Measurements from ENCODE around the gene HIPK4. TPM values are rescaled to one million over a fixed set of nuclear protein-coding genes. Genes with fewer than 3 reads are reported as not detected.

HIPK4 gene
- total RNA-seq, 1 experiment from 2014 or later, result 0.74 TPM

- intact Hi-C loops (cut with micrococcal nuclease), result no loop called here
- no peaks in the 10 kb centered on the region for H3K9me2 ChIP-seq (ENCODE audit: insufficient read depth)
- RAD21 ChIA-PET (ENCODE audit: low non-redundant PET in 1 of 2, low total read pairs in 2 of 2, uncharacterized antibody in 2 of 2, unreplicated experiment in 2 of 2), result no interaction called here
- H3K4me2 ChIP-seq (ENCODE audit: low read length), result no peak overlapping the region
- H3K4me3 ChIP-seq (replicated peaks in 1 of 2; ENCODE audit: low read depth in 1 of 2, low read length in 2 of 2), result no peak overlapping the region
- H3K9me3 ChIP-seq (ENCODE audit: control insufficient read depth in 1 of 2, insufficient read depth in 1 of 2, low read depth in 1 of 2, low read length in 2 of 2), result no peaks in the 10 kb centered on the region
- DNase-seq (ENCODE audit: low read depth, low spot score), result no peak
- no peaks in the 10 kb centered on the region for H3K27me3 ChIP-seq (ENCODE audit: insufficient read depth, low read length)
- no peak overlapping the region for H3K27ac ChIP-seq (ENCODE audit: low read depth, low read length)
- H4K20me1 ChIP-seq (ENCODE audit: insufficient read depth), result no peaks in the 10 kb centered on the region
- H3K79me2 ChIP-seq (ENCODE audit: insufficient read depth, low read length), result no peaks in the 10 kb centered on the region
- H3K36me3 ChIP-seq (ENCODE audit: control insufficient read depth in 1 of 2, insufficient read depth in 2 of 2, low read length in 2 of 2), result no peaks in the 10 kb centered on the region
- no peak overlapping the region for H2AFZ ChIP-seq (ENCODE audit: low read depth, low read length, poor library complexity, severe bottlenecking)
- no TSS peak for BruUV-seq (replicated peaks)
- ATAC-seq, result peak; percentile 42; the same call in 1 of the 2 replicates
- POLR2A ChIA-PET, result no interaction called here
- peak in 2 of 3 experiments; percentile 15 to 31; a peak in 3 of 6 replicates for TF ChIP-seq CTCF (IDR thresholded peaks at IDR 0.05 in 2 of 3, conservative IDR thresholded peaks at IDR 0.05 in 1 of 3; ENCODE audit: borderline replicate concordance in 1 of 3, insufficient read depth in 1 of 3, low read depth in 2 of 3, low read length in 2 of 3)
- no peak for TF ChIP-seq YY1 (IDR thresholded peaks at IDR 0.05; ENCODE audit: extremely low read depth, insufficient replicate concordance, low read depth, low read length)
- no peaks in the 10 kb centered on the region for H3K4me1 ChIP-seq (ENCODE audit: control insufficient read depth in 1 of 2, insufficient read depth in 2 of 2, low read length in 2 of 2)
- no peak overlapping the region for H3K9ac ChIP-seq (ENCODE audit: low read length)
- CTCF ChIA-PET, result no interaction called here
Measured at GRCh38 chr19:40381321-40381720, 8.7 kb downstream of the HIPK4 start.

GRCh38 chr19:40380199-40381037 lies 9.6 kb downstream of the HIPK4 start:
- H3K36me3 ChIP-seq (ENCODE audit: control insufficient read depth in 1 of 2, insufficient read depth in 2 of 2, low read length in 2 of 2), result no peaks in the 10 kb centered on the region; a peak in 1 of 4 replicates
- no peaks in the 10 kb centered on the region for H4K20me1 ChIP-seq (ENCODE audit: insufficient read depth)
- H3K79me2 ChIP-seq (ENCODE audit: insufficient read depth, low read length), result no peaks in the 10 kb centered on the region
- no peak overlapping the region for H3K4me3 ChIP-seq (replicated peaks in 1 of 2; ENCODE audit: low read depth in 1 of 2, low read length in 2 of 2)
- no peak for TF ChIP-seq EGR1 (IDR thresholded peaks at IDR 0.05; ENCODE audit: low read depth)
- no peak for TF ChIP-seq POLR2AphosphoS5 (IDR thresholded peaks at IDR 0.05; ENCODE audit: low read depth, low read length)
- no peak for TF ChIP-seq YY1 (IDR thresholded peaks at IDR 0.05; ENCODE audit: extremely low read depth, insufficient replicate concordance, low read depth, low read length)
- TF ChIP-seq, protein P1, sequence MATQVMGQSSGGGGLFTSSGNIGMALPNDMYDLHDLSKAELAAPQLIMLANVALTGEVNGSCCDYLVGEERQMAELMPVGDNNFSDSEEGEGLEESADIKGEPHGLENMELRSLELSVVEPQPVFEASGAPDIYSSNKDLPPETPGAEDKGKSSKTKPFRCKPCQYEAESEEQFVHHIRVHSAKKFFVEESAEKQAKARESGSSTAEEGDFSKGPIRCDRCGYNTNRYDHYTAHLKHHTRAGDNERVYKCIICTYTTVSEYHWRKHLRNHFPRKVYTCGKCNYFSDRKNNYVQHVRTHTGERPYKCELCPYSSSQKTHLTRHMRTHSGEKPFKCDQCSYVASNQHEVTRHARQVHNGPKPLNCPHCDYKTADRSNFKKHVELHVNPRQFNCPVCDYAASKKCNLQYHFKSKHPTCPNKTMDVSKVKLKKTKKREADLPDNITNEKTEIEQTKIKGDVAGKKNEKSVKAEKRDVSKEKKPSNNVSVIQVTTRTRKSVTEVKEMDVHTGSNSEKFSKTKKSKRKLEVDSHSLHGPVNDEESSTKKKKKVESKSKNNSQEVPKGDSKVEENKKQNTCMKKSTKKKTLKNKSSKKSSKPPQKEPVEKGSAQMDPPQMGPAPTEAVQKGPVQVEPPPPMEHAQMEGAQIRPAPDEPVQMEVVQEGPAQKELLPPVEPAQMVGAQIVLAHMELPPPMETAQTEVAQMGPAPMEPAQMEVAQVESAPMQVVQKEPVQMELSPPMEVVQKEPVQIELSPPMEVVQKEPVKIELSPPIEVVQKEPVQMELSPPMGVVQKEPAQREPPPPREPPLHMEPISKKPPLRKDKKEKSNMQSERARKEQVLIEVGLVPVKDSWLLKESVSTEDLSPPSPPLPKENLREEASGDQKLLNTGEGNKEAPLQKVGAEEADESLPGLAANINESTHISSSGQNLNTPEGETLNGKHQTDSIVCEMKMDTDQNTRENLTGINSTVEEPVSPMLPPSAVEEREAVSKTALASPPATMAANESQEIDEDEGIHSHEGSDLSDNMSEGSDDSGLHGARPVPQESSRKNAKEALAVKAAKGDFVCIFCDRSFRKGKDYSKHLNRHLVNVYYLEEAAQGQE (IDR thresholded peaks at IDR 0.05; ENCODE audit: low read depth), result no peak
- TF ChIP-seq MAX (IDR thresholded peaks at IDR 0.05), result no peak
- TF ChIP-seq RAD21 (IDR thresholded peaks at IDR 0.05; ENCODE audit: low read depth), result no peak
- no peak for TF ChIP-seq TCF7L2 (IDR thresholded peaks at IDR 0.05; ENCODE audit: borderline replicate concordance, extremely low read depth, insufficient read depth, insufficient read length)
- TF ChIP-seq SRF (IDR thresholded peaks at IDR 0.05; ENCODE audit: low read depth), result no peak
- TF ChIP-seq ZFX (IDR thresholded peaks at IDR 0.05), result no peak
- no peak for TF ChIP-seq ZNF274 (IDR thresholded peaks at IDR 0.05; ENCODE audit: low read depth, low read length)
- POLR2A ChIA-PET, result no interaction called here
- no peak overlapping the region for H2AFZ ChIP-seq (ENCODE audit: low read depth, low read length, poor library complexity, severe bottlenecking)
- intact Hi-C loops (cut with micrococcal nuclease), result no loop called here
- no peaks in the 10 kb centered on the region for H3K9me3 ChIP-seq (ENCODE audit: control insufficient read depth in 1 of 2, insufficient read depth in 1 of 2, low read depth in 1 of 2, low read length in 2 of 2)
- RAD21 ChIA-PET (ENCODE audit: low non-redundant PET in 1 of 2, low total read pairs in 2 of 2, uncharacterized antibody in 2 of 2, unreplicated experiment in 2 of 2), result no interaction called here
- no peaks in the 10 kb centered on the region for H3K9me2 ChIP-seq (ENCODE audit: insufficient read depth)
- no peaks in the 10 kb centered on the region for H3K27me3 ChIP-seq (ENCODE audit: insufficient read depth, low read length)
- no peak overlapping the region for H3K9ac ChIP-seq (ENCODE audit: low read length)
- no peak for DNase-seq (ENCODE audit: low read depth, low spot score)
- no peak for ATAC-seq
- H3K4me1 ChIP-seq (ENCODE audit: control insufficient read depth in 1 of 2, insufficient read depth in 2 of 2, low read length in 2 of 2), result no peaks in the 10 kb centered on the region
- CTCF ChIA-PET, result no interaction called here
- no peak overlapping the region for H3K4me2 ChIP-seq (ENCODE audit: low read length)
- no peak overlapping the region for H3K27ac ChIP-seq (ENCODE audit: low read depth, low read length)
- BruUV-seq (replicated peaks), result no TSS peak

Data from HCT116 (cell line).